Osteocyte (in vitro differentiated cells): Measurements from ENCODE around the gene CLTCL1. TPM values are rescaled to one million over a fixed set of nuclear protein-coding genes. Genes with fewer than 3 reads are reported as not detected.

Experiments
- DNase-seq: peaks from one replicate; pipeline ENCODE4 v3.0.0; 2021; ENCODE audit warnings: mixed read lengths; ENCODE audit not compliant: unreplicated experiment; ENCODE audit errors: extremely low spot score
- H3K27ac Mint-ChIP-seq: one replicate; pipeline ENCODE4 v1.8.0; 2021; ENCODE audit warnings: mild to moderate bottlenecking, mixed read lengths; ENCODE audit not compliant: unreplicated experiment
- H3K27me3 Mint-ChIP-seq: one replicate; pipeline ENCODE4 v1.8.0; 2021; ENCODE audit warnings: mixed read lengths; ENCODE audit not compliant: unreplicated experiment
- H3K36me3 Mint-ChIP-seq: one replicate; pipeline ENCODE4 v1.8.0; 2021; ENCODE audit warnings: mixed read lengths; ENCODE audit not compliant: unreplicated experiment
- H3K4me1 Mint-ChIP-seq: one replicate; pipeline ENCODE4 v1.8.0; 2021; ENCODE audit warnings: mixed read lengths; ENCODE audit not compliant: unreplicated experiment
- H3K4me3 Mint-ChIP-seq: one replicate; pipeline ENCODE4 v1.8.0; 2021; ENCODE audit warnings: mild to moderate bottlenecking, moderate library complexity, mixed read lengths; ENCODE audit not compliant: unreplicated experiment
- H3K9me3 Mint-ChIP-seq: one replicate; pipeline ENCODE4 v1.8.0; 2021; ENCODE audit warnings: mixed read lengths; ENCODE audit not compliant: unreplicated experiment
- CTCF ChIP-seq: fragments of 200-600 bp; sonication (generic); IDR thresholded peaks from 2 replicates; pipeline ENCODE4 v1.5.0; 2021; ENCODE audit warnings: antibody characterized with exemption, mild to moderate bottlenecking, moderate library complexity
- total RNA-seq: library from RNA; stranded (reverse); gene quantifications from 2 replicates; pipeline ENCODE4 v1.2.1, GENCODE V29; 2021

CLTCL1 gene
- total RNA-seq, 1 donor from 2014 or later, result 10.1 TPM

DNA sequence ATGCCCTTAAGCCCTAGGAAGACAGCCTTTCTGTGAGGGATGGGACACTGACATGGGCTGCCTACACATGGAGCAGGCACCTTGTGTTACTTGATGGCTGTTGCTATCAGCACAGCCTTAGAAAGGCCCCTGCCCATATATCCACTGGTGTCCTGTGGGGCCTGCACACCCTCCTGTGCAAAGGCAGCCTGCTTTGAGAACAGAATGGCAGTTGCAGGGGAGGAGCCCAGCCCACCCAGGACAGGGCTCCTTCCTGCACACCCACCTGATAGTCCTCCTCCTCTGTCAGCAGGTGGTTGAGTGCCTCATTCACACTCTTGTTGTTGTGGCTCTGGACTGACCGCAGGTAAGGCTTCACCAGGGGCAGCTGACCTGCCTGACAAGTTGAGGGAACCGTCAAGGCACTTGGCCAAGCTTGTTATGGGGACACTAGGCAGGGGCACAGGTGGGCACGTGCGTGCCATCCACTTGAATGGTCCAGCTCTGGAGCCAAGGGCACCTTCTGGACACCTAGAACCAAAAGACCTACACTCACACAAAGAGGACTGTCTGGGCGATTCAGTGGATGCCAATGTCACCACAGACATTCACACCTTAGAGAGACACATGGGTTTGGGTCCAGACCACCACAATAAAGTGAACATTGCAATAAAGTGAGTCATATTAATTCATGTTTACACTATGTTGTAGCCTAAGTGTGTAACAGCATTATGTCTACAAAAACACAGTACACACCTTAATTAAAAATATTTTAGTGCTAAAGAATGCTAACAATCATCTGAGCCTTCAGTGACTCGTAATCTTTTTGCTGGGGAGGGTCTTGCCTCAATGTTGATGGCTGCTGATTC lies 103.6 kb downstream of the CLTCL1 start:
- H3K9me3 Mint-ChIP-seq, result no peaks in the 10 kb centered on the region
- no peaks in the 10 kb centered on the region for H3K36me3 Mint-ChIP-seq
- peaks cover 11% of the 10 kb centered on the region for H3K4me1 Mint-ChIP-seq
- H3K27me3 Mint-ChIP-seq, result no peaks in the 10 kb centered on the region
- TF ChIP-seq CTCF, result no peak
- H3K27ac Mint-ChIP-seq, result no peak overlapping the region
- DNase-seq, result no peak
- no peak overlapping the region for H3K4me3 Mint-ChIP-seq

- Mint-ChIP-seq H3K9me3 (no peaks in the 10 kb centered on the region), H3K27ac (peak overlapping the region; percentile 60)
These were observed 107.1 kb downstream of the CLTCL1 start for GRCh38 chr22:19184276-19184997.

GRCh38 chr22:19183216-19183615 lies 108.3 kb downstream of the CLTCL1 start:
- DNase-seq, result no peak
- Mint-ChIP-seq H3K27ac (no peak overlapping the region), H3K4me1 (peaks cover 17% of the 10 kb centered on the region), H3K4me3 (no peak overlapping the region), H3K36me3 (no peaks in the 10 kb centered on the region), H3K27me3 (no peaks in the 10 kb centered on the region), H3K9me3 (no peaks in the 10 kb centered on the region)
- TF ChIP-seq CTCF, result no peak

More at GRCh38 chr22:19184276-19184997, 107.1 kb downstream of the CLTCL1 start:
- H3K4me3 Mint-ChIP-seq, result no peak overlapping the region
- DNase-seq, result no peak
- TF ChIP-seq CTCF, result no peak
- no peaks in the 10 kb centered on the region for H3K36me3 Mint-ChIP-seq
- peaks cover 14% of the 10 kb centered on the region for H3K4me1 Mint-ChIP-seq
- no peaks in the 10 kb centered on the region for H3K27me3 Mint-ChIP-seq

DNA sequence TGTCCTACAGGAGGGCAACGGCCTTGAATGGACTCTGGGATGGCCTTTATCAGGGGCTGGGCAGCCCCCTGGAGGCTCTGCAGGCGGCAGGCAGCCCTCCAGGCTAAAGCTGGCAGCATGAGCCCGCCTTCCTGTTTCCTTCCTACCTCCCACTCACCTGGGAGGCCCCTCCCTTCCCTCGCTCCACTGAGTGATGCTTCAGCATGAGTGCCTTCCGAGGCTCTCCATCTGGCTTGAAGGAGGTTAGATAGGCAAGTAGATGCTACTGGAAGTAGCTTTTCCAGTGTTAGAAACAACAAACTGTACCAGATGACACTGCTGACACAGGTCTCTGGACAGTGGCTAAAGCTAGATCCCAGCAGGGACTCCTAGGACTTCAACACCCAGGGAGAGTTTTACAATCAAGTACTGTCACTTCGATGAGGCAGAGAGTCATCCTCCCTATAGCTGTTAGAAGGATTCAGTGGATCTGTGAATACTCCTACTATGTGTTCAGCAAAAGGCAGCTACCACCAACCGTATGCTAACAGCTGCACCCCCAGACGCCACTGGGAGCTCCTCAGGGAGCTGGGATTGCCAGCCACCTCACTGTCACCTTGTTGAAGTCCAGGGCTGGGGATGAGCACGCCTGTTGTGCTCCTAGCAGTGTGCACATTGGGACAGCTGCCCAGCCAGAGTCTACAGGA lies 108.9 kb downstream of the CLTCL1 start:
- no peaks in the 10 kb centered on the region for H3K36me3 Mint-ChIP-seq
- no peak overlapping the region for H3K27ac Mint-ChIP-seq
- no peak for TF ChIP-seq CTCF
- DNase-seq, result no peak
- H3K9me3 Mint-ChIP-seq, result no peaks in the 10 kb centered on the region
- peaks cover 17% of the 10 kb centered on the region for H3K4me1 Mint-ChIP-seq
- H3K27me3 Mint-ChIP-seq, result no peaks in the 10 kb centered on the region
- no peak overlapping the region for H3K4me3 Mint-ChIP-seq
